Measurements from ENCODE around the gene LBHD1.
A peak's percentile ranks its signal among the peaks of the same experiment; 100 is the strongest.

Gene LBHD1

GRCh38 chr11:62647609-62648005, 24.5 kb downstream of the LBHD1 start:
- TF ChIP-seq CTCF (IDR thresholded peaks at IDR 0.05; ENCODE audit: low read depth, low read length, missing control alignments) = no peak
- no peak for DNase-seq (ENCODE audit: low read depth)
- H3K4me3 ChIP-seq (ENCODE audit: low read depth, low read length) = no peak overlapping the region

- no peak for TF ChIP-seq CTCF (IDR thresholded peaks at IDR 0.05; ENCODE audit: low read depth, low read length, missing control alignments)
- no peak overlapping the region for H3K4me3 ChIP-seq (ENCODE audit: low read depth, low read length)
- no peak for DNase-seq (ENCODE audit: low read depth)
Observed at GRCh38 chr11:62646825-62647608, 25.1 kb downstream of the LBHD1 start.

DNA sequence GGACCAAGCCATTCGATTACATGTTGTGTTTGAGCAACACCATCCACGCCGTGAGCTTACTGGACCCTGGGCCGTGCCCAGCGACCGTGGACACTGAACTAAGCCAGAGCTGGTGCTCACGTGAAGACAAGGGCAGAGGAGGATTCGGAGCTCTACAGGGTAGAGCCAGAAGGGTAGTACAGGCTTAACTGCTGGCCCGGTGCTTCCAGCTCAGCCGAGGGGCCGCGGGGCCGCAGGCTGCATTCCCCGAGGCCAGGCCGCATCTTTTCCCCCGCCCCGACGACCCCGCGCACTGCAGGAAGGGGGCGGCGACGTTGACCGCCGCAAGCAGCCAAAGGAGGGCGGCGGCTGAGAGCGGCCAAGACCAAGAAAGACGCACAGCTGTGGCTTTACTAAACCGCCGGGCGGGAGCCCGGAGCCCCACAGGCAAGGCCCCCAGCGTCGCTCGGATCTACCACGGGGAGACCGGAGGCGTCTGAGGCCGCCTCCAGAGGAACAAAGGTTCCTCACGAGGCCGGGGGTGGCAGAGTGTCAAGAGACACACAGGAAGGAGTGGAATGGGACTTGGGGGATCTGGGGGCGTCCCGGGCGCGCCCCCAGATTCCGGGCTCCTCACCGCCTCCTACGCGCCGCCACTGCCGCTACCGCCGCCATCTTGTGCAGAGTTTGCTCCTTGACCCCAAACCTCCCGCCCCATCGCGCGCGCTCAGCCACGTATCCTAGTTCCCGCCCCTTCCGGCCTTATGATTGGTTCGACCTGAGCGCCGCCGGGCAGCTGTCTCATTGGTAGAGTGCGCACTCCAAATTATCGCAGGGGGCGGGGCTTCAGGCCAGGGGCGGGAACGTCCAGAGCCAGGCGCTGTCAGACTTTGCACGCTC, 25.9 kb downstream of the LBHD1 start, which contains the start of gene GANAB:
GANAB (minus strand) TSS at position 668 of the 879 bp plus-strand sequence; CDS start at position 654, 14 bp downstream.
- H3K4me3 ChIP-seq (ENCODE audit: low read depth, low read length) = peak within 1 kb of the TSS; percentile 76
- no peak for TF ChIP-seq CTCF (IDR thresholded peaks at IDR 0.05; ENCODE audit: low read depth, low read length, missing control alignments)
- peak; percentile 93 for DNase-seq (ENCODE audit: low read depth)

GRCh38 chr11:62645671-62645945, 26.5 kb downstream of the LBHD1 start:
- no peak for TF ChIP-seq CTCF (IDR thresholded peaks at IDR 0.05; ENCODE audit: low read depth, low read length, missing control alignments)
- DNase-seq (ENCODE audit: low read depth) = no peak
- H3K4me3 ChIP-seq (ENCODE audit: low read depth, low read length) = peak overlapping the region; percentile 76

GRCh38 chr11:62644220-62644619, 27.8 kb downstream of the LBHD1 start:
- no peak overlapping the region for H3K4me3 ChIP-seq (ENCODE audit: low read depth, low read length)
- TF ChIP-seq CTCF (IDR thresholded peaks at IDR 0.05; ENCODE audit: low read depth, low read length, missing control alignments) = no peak
- DNase-seq (ENCODE audit: low read depth) = no peak

DNA sequence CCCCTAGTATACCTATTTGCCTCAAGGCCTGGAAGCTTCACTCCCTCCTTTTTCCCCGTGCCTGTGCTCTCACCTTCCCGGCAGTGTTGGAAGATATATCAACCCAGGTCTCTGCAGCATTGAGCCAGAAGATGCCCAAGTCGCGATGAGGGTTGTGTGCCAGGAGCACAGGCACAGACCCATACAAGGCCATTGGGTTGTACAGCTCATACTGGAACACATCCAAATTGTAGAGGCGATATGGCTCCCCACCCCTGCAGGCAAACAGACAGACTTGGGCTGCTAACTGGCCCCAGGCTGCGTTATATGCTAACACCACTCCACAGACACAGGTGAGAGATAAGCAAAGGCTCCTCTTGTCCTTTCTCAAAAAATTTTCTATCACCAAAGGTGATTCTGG, 39.6 kb downstream of the LBHD1 start:
- H3K4me3 ChIP-seq (ENCODE audit: low read depth, low read length) = no peak overlapping the region
- no peak for TF ChIP-seq CTCF (IDR thresholded peaks at IDR 0.05; ENCODE audit: low read depth, low read length, missing control alignments)
- no peak for DNase-seq (ENCODE audit: low read depth)
